Liver (tissue), 3 donors: Measurements from ENCODE around the gene PCYT2.

Experiments
- EGR1 ChIP-seq, 2 donors: IDR thresholded peaks; 2 replicates each; pipeline ENCODE4 v1.6.1; 2016 to 2018; ENCODE audit warnings: antibody characterized with exemption in 2 of 2, low read depth in 2 of 2
- HNF4A ChIP-seq, 2 donors: conservative IDR thresholded peaks; 2 replicates each; pipeline ENCODE4 v1.6.1; 2016; ENCODE audit warnings: antibody characterized with exemption in 2 of 2, mild to moderate bottlenecking in 2 of 2
- HNF4G ChIP-seq: IDR thresholded peaks from 2 replicates; pipeline ENCODE4 v1.6.1; 2016; ENCODE audit warnings: antibody characterized with exemption
- JUND ChIP-seq, 2 donors: IDR thresholded peaks; 2 replicates each; pipeline ENCODE4 v1.6.1; 2016; ENCODE audit warnings: antibody characterized with exemption in 2 of 2
- NR2F2 ChIP-seq: IDR thresholded peaks from 2 replicates; pipeline ENCODE4 v1.6.1; 2016; ENCODE audit warnings: antibody characterized with exemption
- TAF1 ChIP-seq: conservative IDR thresholded peaks from 2 replicates; pipeline ENCODE4 v1.6.1; 2016; ENCODE audit warnings: antibody characterized with exemption, mild to moderate bottlenecking
- YY1 ChIP-seq: IDR thresholded peaks from 2 replicates; pipeline ENCODE4 v1.6.1; 2016; ENCODE audit warnings: antibody characterized with exemption, mild to moderate bottlenecking
- TF ChIP-seq, protein P1 (sequence below): fragments of 150-350 bp; IDR thresholded peaks from 2 replicates; pipeline ENCODE4 v1.5.1; 2017; ENCODE audit warnings: improper control_type of control experiment, low read depth, low read length; ENCODE audit not compliant: missing input control
- TF ChIP-seq, protein P2 (sequence below): IDR thresholded peaks from 2 replicates; pipeline ENCODE4 v1.6.1; 2016; ENCODE audit warnings: antibody characterized with exemption, mild to moderate bottlenecking
- TF ChIP-seq, protein P3 (sequence below): IDR thresholded peaks from 2 replicates; pipeline ENCODE4 v1.6.1; 2016; ENCODE audit warnings: antibody characterized with exemption
- donor health status: healthy.
- donor health status: healthy.

DNA sequence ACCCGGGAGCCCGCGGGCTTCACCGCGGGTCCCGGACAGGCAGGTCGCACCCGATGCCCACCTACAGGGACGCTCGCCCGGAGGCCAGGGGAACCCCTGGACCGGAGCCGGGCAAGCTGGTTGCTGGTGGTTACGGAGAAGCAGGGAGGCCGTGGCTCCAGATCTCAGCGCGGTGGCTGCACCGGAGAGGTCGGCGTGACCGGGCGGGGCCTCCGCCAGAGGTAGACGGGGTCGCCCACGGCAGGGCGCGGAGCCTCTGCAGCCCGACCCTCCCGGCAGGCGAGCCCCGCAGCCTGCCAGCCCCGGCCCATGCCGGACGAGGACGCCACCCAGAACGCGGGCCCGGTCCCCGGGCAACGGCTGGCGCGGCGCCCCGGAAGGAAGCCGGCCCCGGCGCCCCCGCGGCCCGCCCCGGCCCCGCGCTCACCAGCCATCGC, 341 bp downstream of the PCYT2 start:
- TF ChIP-seq YY1 (no peak), JUND (IDR thresholded peaks at IDR 0.05) (no peak), HNF4G (no peak), NR2F2 (no peak), TAF1 (no peak), EGR1 (IDR thresholded peaks at IDR 0.05; ENCODE audit: low read depth in 2 of 2) (no peak), HNF4A (conservative IDR thresholded peaks at IDR 0.05) (no peak)
- TF ChIP-seq, protein P1, sequence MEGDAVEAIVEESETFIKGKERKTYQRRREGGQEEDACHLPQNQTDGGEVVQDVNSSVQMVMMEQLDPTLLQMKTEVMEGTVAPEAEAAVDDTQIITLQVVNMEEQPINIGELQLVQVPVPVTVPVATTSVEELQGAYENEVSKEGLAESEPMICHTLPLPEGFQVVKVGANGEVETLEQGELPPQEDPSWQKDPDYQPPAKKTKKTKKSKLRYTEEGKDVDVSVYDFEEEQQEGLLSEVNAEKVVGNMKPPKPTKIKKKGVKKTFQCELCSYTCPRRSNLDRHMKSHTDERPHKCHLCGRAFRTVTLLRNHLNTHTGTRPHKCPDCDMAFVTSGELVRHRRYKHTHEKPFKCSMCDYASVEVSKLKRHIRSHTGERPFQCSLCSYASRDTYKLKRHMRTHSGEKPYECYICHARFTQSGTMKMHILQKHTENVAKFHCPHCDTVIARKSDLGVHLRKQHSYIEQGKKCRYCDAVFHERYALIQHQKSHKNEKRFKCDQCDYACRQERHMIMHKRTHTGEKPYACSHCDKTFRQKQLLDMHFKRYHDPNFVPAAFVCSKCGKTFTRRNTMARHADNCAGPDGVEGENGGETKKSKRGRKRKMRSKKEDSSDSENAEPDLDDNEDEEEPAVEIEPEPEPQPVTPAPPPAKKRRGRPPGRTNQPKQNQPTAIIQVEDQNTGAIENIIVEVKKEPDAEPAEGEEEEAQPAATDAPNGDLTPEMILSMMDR: no peak
- TF ChIP-seq, protein P2, sequence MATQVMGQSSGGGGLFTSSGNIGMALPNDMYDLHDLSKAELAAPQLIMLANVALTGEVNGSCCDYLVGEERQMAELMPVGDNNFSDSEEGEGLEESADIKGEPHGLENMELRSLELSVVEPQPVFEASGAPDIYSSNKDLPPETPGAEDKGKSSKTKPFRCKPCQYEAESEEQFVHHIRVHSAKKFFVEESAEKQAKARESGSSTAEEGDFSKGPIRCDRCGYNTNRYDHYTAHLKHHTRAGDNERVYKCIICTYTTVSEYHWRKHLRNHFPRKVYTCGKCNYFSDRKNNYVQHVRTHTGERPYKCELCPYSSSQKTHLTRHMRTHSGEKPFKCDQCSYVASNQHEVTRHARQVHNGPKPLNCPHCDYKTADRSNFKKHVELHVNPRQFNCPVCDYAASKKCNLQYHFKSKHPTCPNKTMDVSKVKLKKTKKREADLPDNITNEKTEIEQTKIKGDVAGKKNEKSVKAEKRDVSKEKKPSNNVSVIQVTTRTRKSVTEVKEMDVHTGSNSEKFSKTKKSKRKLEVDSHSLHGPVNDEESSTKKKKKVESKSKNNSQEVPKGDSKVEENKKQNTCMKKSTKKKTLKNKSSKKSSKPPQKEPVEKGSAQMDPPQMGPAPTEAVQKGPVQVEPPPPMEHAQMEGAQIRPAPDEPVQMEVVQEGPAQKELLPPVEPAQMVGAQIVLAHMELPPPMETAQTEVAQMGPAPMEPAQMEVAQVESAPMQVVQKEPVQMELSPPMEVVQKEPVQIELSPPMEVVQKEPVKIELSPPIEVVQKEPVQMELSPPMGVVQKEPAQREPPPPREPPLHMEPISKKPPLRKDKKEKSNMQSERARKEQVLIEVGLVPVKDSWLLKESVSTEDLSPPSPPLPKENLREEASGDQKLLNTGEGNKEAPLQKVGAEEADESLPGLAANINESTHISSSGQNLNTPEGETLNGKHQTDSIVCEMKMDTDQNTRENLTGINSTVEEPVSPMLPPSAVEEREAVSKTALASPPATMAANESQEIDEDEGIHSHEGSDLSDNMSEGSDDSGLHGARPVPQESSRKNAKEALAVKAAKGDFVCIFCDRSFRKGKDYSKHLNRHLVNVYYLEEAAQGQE: no peak
- TF ChIP-seq, protein P3, sequence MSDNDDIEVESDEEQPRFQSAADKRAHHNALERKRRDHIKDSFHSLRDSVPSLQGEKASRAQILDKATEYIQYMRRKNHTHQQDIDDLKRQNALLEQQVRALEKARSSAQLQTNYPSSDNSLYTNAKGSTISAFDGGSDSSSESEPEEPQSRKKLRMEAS: no peak
